IPS-20b (cell line): ENCODE measurements around the gene NSUN6.

Experiments used
- H3K27ac ChIP-seq: one replicate; pipeline ENCODE4 v1.5.1; 2013; ENCODE audit warnings: low read length
- H3K27me3 ChIP-seq: 2 replicates; pipeline ENCODE4 v1.6.1; 2013; ENCODE audit warnings: mild to moderate bottlenecking, low read length, inconsistent platforms; ENCODE audit not compliant: insufficient read depth
- H3K36me3 ChIP-seq: 2 replicates; pipeline ENCODE4 v1.6.1; 2013; ENCODE audit warnings: low read depth, mild to moderate bottlenecking, inconsistent platforms, low read length, moderate library complexity; ENCODE audit not compliant: insufficient read depth
- H3K4me1 ChIP-seq: 2 replicates; pipeline ENCODE4 v1.6.1; 2013; ENCODE audit warnings: mild to moderate bottlenecking, control low read depth, inconsistent platforms, low read length, moderate library complexity; ENCODE audit not compliant: insufficient read depth
- H3K4me3 ChIP-seq: 2 replicates; pipeline ENCODE4 v1.5.1; 2013; ENCODE audit warnings: mild to moderate bottlenecking, low read length, inconsistent platforms
- H3K9ac ChIP-seq: 2 replicates; pipeline ENCODE4 v1.6.1; 2013; ENCODE audit warnings: low read depth, mild to moderate bottlenecking, inconsistent platforms, low read length, moderate library complexity
- H3K9me3 ChIP-seq: 2 replicates; pipeline ENCODE4 v1.6.1; 2013; ENCODE audit warnings: mild to moderate bottlenecking, low read depth, low read length, inconsistent platforms; ENCODE audit not compliant: insufficient read depth

The NSUN6 gene

GRCh38 chr10:18681366-18681765, 30.0 kb upstream of the NSUN6 start:
- Histone ChIP-seq H3K9me3 (no peaks in the 10 kb centered on the region), H3K9ac (no peak overlapping the region), H3K27ac (no peak overlapping the region), H3K4me1 (no peaks in the 10 kb centered on the region), H3K36me3 (peaks cover 29% of the 10 kb centered on the region), H3K4me3 (no peak overlapping the region), H3K27me3 (no peaks in the 10 kb centered on the region)

GRCh38 chr10:18680754-18681153, 29.4 kb upstream of the NSUN6 start:
- Histone ChIP-seq H3K9me3 (no peaks in the 10 kb centered on the region), H3K27me3 (no peaks in the 10 kb centered on the region), H3K9ac (no peak overlapping the region), H3K4me1 (no peaks in the 10 kb centered on the region), H3K27ac (no peak overlapping the region), H3K4me3 (no peak overlapping the region), H3K36me3 (peaks cover 35% of the 10 kb centered on the region)

- Histone ChIP-seq H3K36me3 (peaks cover 79% of the 10 kb centered on the region), H3K4me3 (no peak overlapping the region), H3K27ac (no peak overlapping the region), H3K27me3 (no peaks in the 10 kb centered on the region), H3K9me3 (no peaks in the 10 kb centered on the region), H3K4me1 (no peaks in the 10 kb centered on the region), H3K9ac (no peak overlapping the region)
Observed at GRCh38 chr10:18675086-18675801, 23.9 kb upstream of the NSUN6 start.

GRCh38 chr10:18668026-18668425, 16.6 kb upstream of the NSUN6 start:
- Histone ChIP-seq H3K27me3 (no peaks in the 10 kb centered on the region), H3K4me1 (peaks cover 32% of the 10 kb centered on the region), H3K9ac (no peak overlapping the region; the same call in 1 of the 2 replicates), H3K9me3 (no peaks in the 10 kb centered on the region), H3K27ac (peak overlapping the region; percentile 11), H3K36me3 (peaks cover 47% of the 10 kb centered on the region), H3K4me3 (peak overlapping the region; percentile 46)

- H3K27ac ChIP-seq: no peak overlapping the region
- no peak overlapping the region; the same call in 1 of the 2 replicates for H3K9ac ChIP-seq
- peaks cover 35% of the 10 kb centered on the region for H3K36me3 ChIP-seq
- H3K27me3 ChIP-seq: no peaks in the 10 kb centered on the region
- H3K4me3 ChIP-seq: peak overlapping the region; percentile 43; the same call in 1 of the 2 replicates
- no peaks in the 10 kb centered on the region for H3K9me3 ChIP-seq
- H3K4me1 ChIP-seq: peaks cover 36% of the 10 kb centered on the region
Observed at GRCh38 chr10:18666810-18667209, 15.4 kb upstream of the NSUN6 start.

- H3K27ac ChIP-seq: peak overlapping the region; percentile 83
- peaks cover 43% of the 10 kb centered on the region for H3K4me1 ChIP-seq
- H3K27me3 ChIP-seq: no peaks in the 10 kb centered on the region
- H3K9me3 ChIP-seq: no peaks in the 10 kb centered on the region
- H3K9ac ChIP-seq: peak overlapping the region; percentile 37; the same call in 1 of the 2 replicates
- peak overlapping the region; percentile 43 for H3K4me3 ChIP-seq
- peaks cover 28% of the 10 kb centered on the region for H3K36me3 ChIP-seq
Observed at GRCh38 chr10:18665815-18666558, 14.6 kb upstream of the NSUN6 start.

- Histone ChIP-seq H3K36me3 (peaks cover 17% of the 10 kb centered on the region), H3K27me3 (no peaks in the 10 kb centered on the region), H3K9me3 (no peaks in the 10 kb centered on the region), H3K9ac (no peak overlapping the region), H3K4me1 (peaks cover 43% of the 10 kb centered on the region), H3K4me3 (0 out of 2 replicates have a peak overlapping the region, but pooled peaks have one; percentile 43), H3K27ac (no peak overlapping the region)
Observed at GRCh38 chr10:18664841-18665478, 13.6 kb upstream of the NSUN6 start.

- peak overlapping the region; percentile 93; the same call in 1 of the 2 replicates for H3K9ac ChIP-seq
- H3K27ac ChIP-seq: no peak overlapping the region
Observed at GRCh38 chr10:18660816-18661431, 9.5 kb upstream of the NSUN6 start.

GRCh38 chr10:18659819-18660535, 8.6 kb upstream of the NSUN6 start:
- peak overlapping the region; percentile 78 for H3K27ac ChIP-seq
- H3K4me1 ChIP-seq: peaks cover 20% of the 10 kb centered on the region
- peak overlapping the region; percentile 89 for H3K4me3 ChIP-seq
- peak overlapping the region; percentile 93 for H3K9ac ChIP-seq
- H3K27me3 ChIP-seq: no peaks in the 10 kb centered on the region
- H3K36me3 ChIP-seq: no peaks in the 10 kb centered on the region
- H3K9me3 ChIP-seq: no peaks in the 10 kb centered on the region

More at GRCh38 chr10:18660816-18661431, 9.5 kb upstream of the NSUN6 start:
- H3K27me3 ChIP-seq: no peaks in the 10 kb centered on the region
- H3K36me3 ChIP-seq: no peaks in the 10 kb centered on the region
- peaks cover 29% of the 10 kb centered on the region for H3K4me1 ChIP-seq
- no peaks in the 10 kb centered on the region for H3K9me3 ChIP-seq
- H3K4me3 ChIP-seq: peak overlapping the region; percentile 89

GRCh38 chr10:18659125-18659818, 7.9 kb upstream of the NSUN6 start, which contains the start of gene ARL5B:
ARL5B (plus strand) TSS chr10:18659431; CDS start chr10:18659638, 207 bp downstream.
- Histone ChIP-seq H3K27ac (peak within 1 kb of the TSS; percentile 79), H3K9ac (peak within 1 kb of the TSS; percentile 93), H3K4me1 (peaks cover 16% of the 10 kb centered on the region), H3K4me3 (peak within 1 kb of the TSS; percentile 89), H3K36me3 (no peaks in the 10 kb centered on the region), H3K9me3 (no peaks in the 10 kb centered on the region), H3K27me3 (no peaks in the 10 kb centered on the region)
